ENCODE results near the gene CTSS. TPM values are rescaled to one million over a fixed set of nuclear protein-coding genes. Genes with fewer than 3 reads are reported as not detected.

CTSS gene
- 80.0 TPM for polyA plus RNA-seq (2012; ENCODE audit: low read depth, missing spikeins)

- FAIRE-seq (peak; percentile 87), DNase-seq (ENCODE audit: insufficient read length, low spot score) (peak; percentile 18)
Measured at GRCh38 chr1:150765296-150765976, at the start of gene CTSS. TSS of gene CTSS (minus strand) at chr1:150765778. CDS start at chr1:150764763, 1,015 bp downstream.

DNA sequence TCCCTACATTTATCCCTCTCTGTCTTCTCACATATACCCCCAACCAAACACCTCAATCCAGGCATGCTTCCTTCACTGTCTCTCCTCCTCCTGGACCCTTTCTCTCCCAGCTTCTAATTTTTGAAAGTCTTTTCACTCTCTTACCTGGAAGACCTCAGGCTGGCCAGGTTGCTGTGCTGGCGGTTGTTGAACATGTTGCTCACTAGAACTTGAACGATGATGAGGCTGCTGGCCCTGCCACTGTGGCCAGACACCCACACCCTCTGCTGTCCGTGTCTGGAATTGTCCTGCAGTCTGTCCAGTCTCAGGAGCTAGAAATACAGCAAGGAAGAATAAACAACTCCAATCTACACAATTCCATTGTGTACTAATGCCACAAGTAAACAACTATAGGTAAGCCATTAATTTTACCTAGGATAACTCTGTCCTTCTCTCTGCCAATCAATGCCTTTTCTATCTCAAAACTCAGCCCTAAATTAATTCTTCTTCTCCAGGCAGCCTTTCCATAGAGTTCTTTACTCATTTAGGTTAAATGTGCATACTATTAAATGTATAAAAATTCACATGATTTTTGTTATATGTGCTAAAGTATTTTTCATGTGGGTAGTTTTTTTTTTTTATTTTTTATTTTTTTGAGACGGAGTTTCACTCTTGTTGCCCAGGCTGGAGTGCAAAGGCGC is 47.6 kb upstream of the CTSS start:
- FAIRE-seq, result peak; percentile 20

More at GRCh38 chr1:150765296-150765976, at the start of gene CTSS:
- TF ChIP-seq PAX5 (IDR thresholded peaks at IDR 0.05; ENCODE audit: insufficient read depth, low read length, severe bottlenecking) (no peak), SPI1 (IDR thresholded peaks at IDR 0.05; ENCODE audit: low read depth, low read length) (peak; percentile 99), TAF1 (IDR thresholded peaks at IDR 0.05; ENCODE audit: low read depth, low read length) (peak; percentile 54; the same call in 1 of the 2 replicates), POU2F2 (IDR thresholded peaks at IDR 0.05; ENCODE audit: low read depth, low read length) (no peak), POLR2A (IDR thresholded peaks at IDR 0.05; ENCODE audit: low read depth, low read length) (peak; percentile 79), POLR2AphosphoS5 (IDR thresholded peaks at IDR 0.05; ENCODE audit: low read depth, low read length) (peak; percentile 86)

DNA sequence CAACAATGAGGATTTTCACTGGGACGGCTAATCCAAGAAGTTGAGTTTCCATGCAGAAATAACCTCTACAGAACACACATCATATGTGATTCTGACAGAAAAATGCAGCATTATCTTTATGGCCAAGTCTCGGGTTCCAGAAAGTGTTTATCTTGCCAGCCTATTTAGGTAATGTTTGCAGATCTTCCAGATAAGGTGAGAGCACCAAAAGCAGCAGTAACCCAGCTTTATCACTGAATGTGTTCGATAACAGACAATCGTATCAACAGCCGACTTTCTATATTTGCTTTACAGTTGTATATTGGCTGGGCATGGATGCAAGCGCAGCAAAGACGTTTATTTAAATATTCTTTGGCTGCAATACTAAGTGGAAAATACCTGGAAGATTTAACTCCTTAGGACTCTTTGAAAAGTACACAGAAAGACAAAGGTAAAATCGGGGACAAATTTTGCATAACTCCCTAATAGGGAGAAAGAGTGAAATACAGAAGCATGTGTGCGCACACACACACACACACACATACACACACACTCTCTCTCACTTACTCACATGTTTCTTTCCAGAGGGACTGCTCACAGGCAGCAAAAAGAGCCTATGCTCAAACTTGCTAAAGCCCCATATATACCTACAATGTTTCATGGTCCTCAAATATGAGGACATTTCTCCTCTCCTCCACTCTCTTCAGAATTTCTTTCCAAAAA is 45.5 kb upstream of the CTSS start:
- DNase-seq (ENCODE audit: insufficient read length, low spot score) (no peak), FAIRE-seq (no peak)
- TF ChIP-seq POLR2AphosphoS5 (IDR thresholded peaks at IDR 0.05; ENCODE audit: low read depth, low read length) (no peak), PAX5 (IDR thresholded peaks at IDR 0.05; ENCODE audit: insufficient read depth, low read length, severe bottlenecking) (no peak), TAF1 (IDR thresholded peaks at IDR 0.05; ENCODE audit: low read depth, low read length) (no peak), SPI1 (IDR thresholded peaks at IDR 0.05; ENCODE audit: low read depth, low read length) (no peak), POU2F2 (IDR thresholded peaks at IDR 0.05; ENCODE audit: low read depth, low read length) (no peak), POLR2A (IDR thresholded peaks at IDR 0.05; ENCODE audit: low read depth, low read length) (no peak)

More for the DNA sequence above, 47.6 kb upstream of the CTSS start:
- no peak for TF ChIP-seq PAX5 (IDR thresholded peaks at IDR 0.05; ENCODE audit: insufficient read depth, low read length, severe bottlenecking)
- TF ChIP-seq POLR2A (IDR thresholded peaks at IDR 0.05; ENCODE audit: low read depth, low read length), result no peak
- no peak for TF ChIP-seq POU2F2 (IDR thresholded peaks at IDR 0.05; ENCODE audit: low read depth, low read length)
- no peak for TF ChIP-seq TAF1 (IDR thresholded peaks at IDR 0.05; ENCODE audit: low read depth, low read length)
- no peak for TF ChIP-seq POLR2AphosphoS5 (IDR thresholded peaks at IDR 0.05; ENCODE audit: low read depth, low read length)
- TF ChIP-seq SPI1 (IDR thresholded peaks at IDR 0.05; ENCODE audit: low read depth, low read length), result no peak
- DNase-seq (ENCODE audit: insufficient read length, low spot score), result no peak

GRCh38 chr1:150809651-150810050 is 44.1 kb upstream of the CTSS start:
- no peak for DNase-seq (ENCODE audit: insufficient read length, low spot score)
- FAIRE-seq, result no peak
- no peak for TF ChIP-seq TAF1 (IDR thresholded peaks at IDR 0.05; ENCODE audit: low read depth, low read length)
- no peak for TF ChIP-seq PAX5 (IDR thresholded peaks at IDR 0.05; ENCODE audit: insufficient read depth, low read length, severe bottlenecking)
- no peak for TF ChIP-seq POLR2A (IDR thresholded peaks at IDR 0.05; ENCODE audit: low read depth, low read length)
- TF ChIP-seq SPI1 (IDR thresholded peaks at IDR 0.05; ENCODE audit: low read depth, low read length), result no peak
- no peak for TF ChIP-seq POU2F2 (IDR thresholded peaks at IDR 0.05; ENCODE audit: low read depth, low read length)
- TF ChIP-seq POLR2AphosphoS5 (IDR thresholded peaks at IDR 0.05; ENCODE audit: low read depth, low read length), result no peak

GRCh38 chr1:150808846-150809245 is 43.3 kb upstream of the CTSS start:
- DNase-seq (ENCODE audit: insufficient read length, low spot score) (no peak), FAIRE-seq (no peak)
- no peak for TF ChIP-seq TAF1 (IDR thresholded peaks at IDR 0.05; ENCODE audit: low read depth, low read length)

DNA sequence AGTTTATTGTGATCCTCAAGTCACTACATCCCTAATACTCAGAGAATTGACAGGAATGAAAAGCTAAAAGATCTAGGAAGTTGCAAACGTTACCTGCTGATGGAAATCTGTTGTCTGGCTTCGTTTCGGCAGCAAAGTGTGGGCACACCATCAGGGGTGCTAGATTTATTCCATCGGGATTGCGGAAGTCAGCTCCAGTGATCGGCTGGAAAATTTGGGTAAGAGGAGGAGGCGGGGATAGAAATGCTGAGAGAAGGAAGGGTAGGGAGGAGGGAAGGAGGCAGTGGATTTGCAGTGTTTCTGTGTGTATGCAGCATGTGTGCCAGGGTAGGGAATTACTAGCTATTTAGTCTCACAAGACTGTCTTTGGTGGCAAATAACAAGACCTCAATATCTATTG is 42.5 kb upstream of the CTSS start, which contains the start of gene CTSK:
Gene CTSK (minus strand): TSS at position 140 of the 400 bp plus-strand sequence. CDS start 1,455 bp downstream, outside the sequence.
- no peak for DNase-seq (ENCODE audit: insufficient read length, low spot score)
- FAIRE-seq, result no peak
- no peak for TF ChIP-seq TAF1 (IDR thresholded peaks at IDR 0.05; ENCODE audit: low read depth, low read length)
- no peak for TF ChIP-seq POLR2AphosphoS5 (IDR thresholded peaks at IDR 0.05; ENCODE audit: low read depth, low read length)
- no peak for TF ChIP-seq POLR2A (IDR thresholded peaks at IDR 0.05; ENCODE audit: low read depth, low read length)
- TF ChIP-seq SPI1 (IDR thresholded peaks at IDR 0.05; ENCODE audit: low read depth, low read length), result no peak
- no peak for TF ChIP-seq PAX5 (IDR thresholded peaks at IDR 0.05; ENCODE audit: insufficient read depth, low read length, severe bottlenecking)
- TF ChIP-seq POU2F2 (IDR thresholded peaks at IDR 0.05; ENCODE audit: low read depth, low read length), result no peak

DNA sequence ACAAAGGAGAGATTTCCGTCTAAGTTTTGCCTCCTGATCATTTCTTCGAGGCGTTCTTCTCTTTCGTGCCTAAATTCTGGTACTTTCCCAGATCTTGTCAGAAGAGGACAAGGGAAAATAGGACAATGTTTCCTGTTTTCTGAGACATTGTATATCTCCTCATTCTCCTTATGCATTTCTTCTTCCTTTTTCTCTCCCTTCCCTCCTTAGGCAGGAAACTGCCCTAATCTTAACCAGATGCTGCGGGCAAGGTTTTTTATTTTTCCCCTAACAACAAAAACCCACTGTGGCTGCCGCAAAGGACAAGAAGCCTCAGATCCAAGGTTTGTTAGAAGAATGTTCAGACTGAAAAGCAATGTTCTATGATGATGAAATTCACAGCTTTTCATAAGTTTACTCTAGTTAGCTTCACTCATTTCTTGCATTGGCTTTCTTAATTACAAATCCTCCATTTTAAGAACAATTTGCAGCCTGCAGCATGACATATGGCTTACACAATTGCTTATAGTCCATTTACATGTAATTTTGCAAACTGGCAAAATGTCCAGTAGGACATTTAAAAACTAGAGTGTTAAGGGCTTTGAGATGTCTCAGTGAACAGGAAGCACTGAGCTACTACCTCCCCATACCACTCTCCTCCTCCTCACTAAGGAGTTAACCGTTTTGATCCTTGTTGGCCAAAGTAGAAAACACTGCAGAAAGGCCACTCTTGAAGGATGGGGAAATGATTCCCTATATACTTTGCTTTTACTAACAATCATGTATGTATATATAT is 41.9 kb upstream of the CTSS start:
- FAIRE-seq (no peak), DNase-seq (ENCODE audit: insufficient read length, low spot score) (no peak)
- no peak for TF ChIP-seq PAX5 (IDR thresholded peaks at IDR 0.05; ENCODE audit: insufficient read depth, low read length, severe bottlenecking)
- no peak for TF ChIP-seq TAF1 (IDR thresholded peaks at IDR 0.05; ENCODE audit: low read depth, low read length)
- no peak for TF ChIP-seq POLR2AphosphoS5 (IDR thresholded peaks at IDR 0.05; ENCODE audit: low read depth, low read length)
- no peak for TF ChIP-seq POLR2A (IDR thresholded peaks at IDR 0.05; ENCODE audit: low read depth, low read length)
- no peak for TF ChIP-seq SPI1 (IDR thresholded peaks at IDR 0.05; ENCODE audit: low read depth, low read length)
- TF ChIP-seq POU2F2 (IDR thresholded peaks at IDR 0.05; ENCODE audit: low read depth, low read length), result no peak

DNA sequence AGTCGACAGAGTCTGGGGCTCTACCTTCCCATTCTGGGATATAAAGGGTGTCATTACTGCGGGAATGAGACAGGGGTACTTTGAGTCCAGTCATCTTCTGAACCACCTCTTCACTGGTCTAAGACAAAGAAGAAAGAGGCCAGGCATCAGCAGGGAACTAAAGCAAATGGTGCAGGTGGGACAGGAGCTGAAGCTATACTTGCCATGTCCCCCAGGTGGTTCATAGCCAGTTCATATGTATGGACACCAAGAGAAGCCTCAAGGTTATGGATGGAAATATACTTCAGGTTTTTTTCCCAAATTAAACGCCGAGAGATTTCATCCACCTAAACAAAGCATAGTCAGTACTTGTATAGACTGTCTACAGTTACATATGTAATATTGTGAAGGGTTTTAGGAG is 40.3 kb upstream of the CTSS start:
- DNase-seq (ENCODE audit: insufficient read length, low spot score), result no peak
- FAIRE-seq, result no peak
- TF ChIP-seq PAX5 (IDR thresholded peaks at IDR 0.05; ENCODE audit: insufficient read depth, low read length, severe bottlenecking), result no peak

DNA sequence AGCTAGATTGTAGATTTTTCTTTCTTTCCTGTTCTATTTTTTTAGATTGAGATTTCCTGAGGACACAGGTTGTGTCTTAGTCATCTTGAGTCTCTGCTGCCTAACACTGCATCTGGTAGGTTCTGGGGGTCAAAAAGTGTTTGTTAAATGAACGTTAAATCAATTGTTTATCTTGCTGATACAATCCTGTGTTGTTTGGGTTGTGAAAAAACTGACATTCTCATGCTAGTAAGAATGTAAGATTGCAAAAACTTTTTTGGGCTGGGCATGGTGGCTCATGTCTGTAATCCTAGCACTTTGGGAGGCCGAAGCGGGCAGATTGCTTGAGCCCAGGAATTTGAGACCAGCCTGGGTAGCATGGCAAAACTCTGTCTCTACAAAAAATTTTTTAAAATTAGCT is 39.1 kb upstream of the CTSS start:
- FAIRE-seq (no peak), DNase-seq (ENCODE audit: insufficient read length, low spot score) (no peak)
- TF ChIP-seq PAX5 (IDR thresholded peaks at IDR 0.05; ENCODE audit: insufficient read depth, low read length, severe bottlenecking), result no peak
- TF ChIP-seq POLR2A (IDR thresholded peaks at IDR 0.05; ENCODE audit: low read depth, low read length), result no peak
- TF ChIP-seq POU2F2 (IDR thresholded peaks at IDR 0.05; ENCODE audit: low read depth, low read length), result no peak
- no peak for TF ChIP-seq TAF1 (IDR thresholded peaks at IDR 0.05; ENCODE audit: low read depth, low read length)
- TF ChIP-seq SPI1 (IDR thresholded peaks at IDR 0.05; ENCODE audit: low read depth, low read length), result no peak
- TF ChIP-seq POLR2AphosphoS5 (IDR thresholded peaks at IDR 0.05; ENCODE audit: low read depth, low read length), result no peak
